AG04449 (cell line): Measurements from ENCODE around the gene SCIMP.
"Not testable (repeated sequence)": the region's sequence is repeated elsewhere in the genome, so short reads cannot be mapped to it uniquely, and the experiment has no call there.

ENCODE experiments used
- CTCF ChIA-PET: fragments of 350-600 bp; formaldehyde crosslinking; extraction: SDS; loops from one replicate; lab custom pipeline; 2021; ENCODE audit warnings: antibody characterized with exemption; lab: Yijun Ruan, JAX
- POLR2A ChIA-PET: fragments of 400-600, 350-600 bp; formaldehyde crosslinking; extraction: SDS; loops from one replicate; lab custom pipeline; 2020; ENCODE audit warnings: antibody characterized with exemption, inconsistent platforms; lab: Yijun Ruan, JAX
- DNase-seq: peaks from one replicate; pipeline ENCODE4 v3.0.0-alpha.2; 2010; ENCODE audit warnings: low read depth, low spot score
- H3K4me3 ChIP-seq: 2 replicates; pipeline ENCODE4 v1.5.1; 2011; ENCODE audit warnings: low read depth, mild to moderate bottlenecking, control low read depth, low read length
- CTCF ChIP-seq: IDR thresholded peaks from one replicate; pipeline ENCODE4 v1.5.1; 2011; ENCODE audit warnings: mild to moderate bottlenecking, moderate library complexity, low read length, control low read depth, inconsistent platforms; ENCODE audit not compliant: insufficient read depth; ENCODE audit errors: missing control alignments

Gene SCIMP

GRCh38 chr17:5164436-5164835 is 70.2 kb downstream of the SCIMP start:
- TF ChIP-seq CTCF, result no peak
- no peak overlapping the region for H3K4me3 ChIP-seq
- DNase-seq, result no peak
- ChIA-PET POLR2A (no interaction called here), CTCF (no interaction called here)

DNA sequence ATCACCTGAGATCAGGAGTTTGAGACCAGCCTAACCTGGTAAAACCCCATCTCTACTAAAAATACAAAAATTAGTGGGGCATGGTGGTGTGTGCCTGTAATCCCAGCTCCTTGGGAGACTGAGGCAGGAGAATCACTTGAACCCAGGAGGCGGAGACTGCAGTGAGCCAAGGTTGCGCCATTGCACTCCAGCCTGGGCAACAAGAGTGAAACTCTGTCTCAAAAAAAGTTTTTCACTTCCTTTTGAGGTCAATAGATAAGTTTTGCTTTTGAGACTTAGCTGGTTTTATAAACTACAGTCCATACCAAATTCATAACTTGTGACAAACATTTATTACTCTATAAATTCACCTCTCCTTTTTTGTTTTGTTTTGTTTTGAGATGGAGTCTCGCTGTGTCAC is 72.9 kb downstream of the SCIMP start:
- POLR2A ChIA-PET, CTCF ChIA-PET, H3K4me3 ChIP-seq, DNase-seq: not testable (repeated sequence)

DNA sequence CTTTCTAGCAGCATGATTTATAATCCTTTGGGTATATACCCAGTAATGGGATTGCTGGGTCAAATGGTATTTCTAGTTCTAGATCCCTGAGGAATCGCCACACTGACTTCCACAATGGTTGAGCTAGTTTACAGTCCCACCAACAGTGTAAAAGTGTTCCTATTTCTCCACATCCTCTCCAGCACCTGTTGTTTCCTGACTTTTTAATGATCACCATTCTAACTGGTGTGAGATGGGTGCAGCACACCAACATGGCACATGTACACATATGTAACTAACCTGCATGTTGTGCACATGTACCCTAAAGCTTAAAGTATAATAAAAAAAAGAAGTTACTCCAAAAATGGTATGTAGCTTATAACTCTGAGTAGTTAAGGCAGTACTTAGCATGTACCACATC is 74.0 kb downstream of the SCIMP start:
- CTCF ChIA-PET, DNase-seq, H3K4me3 ChIP-seq, POLR2A ChIA-PET: not testable (repeated sequence)
